A549 (cell line): ENCODE data around the gene HSPH1. TPM values are rescaled to one million over a fixed set of nuclear protein-coding genes. Genes with fewer than 3 reads are reported as not detected.

Source experiments
- ATAC-seq, 2 experiments: fragments of 200-7000 bp in 1 of 2; fragments of >200 bp in 1 of 2; cut with Nextera tagmentation in 1 of 2; cut with Tn5 transposase in 1 of 2; 3 replicates each; pipeline versions ENCODE4 v1.8.0 to v1.9.1; 2018 to 2020; ENCODE audit warnings: mild to moderate bottlenecking in 1 of 2, moderate library complexity in 1 of 2
- CTCF ChIA-PET: fragments of 300-600 bp; sonication (Branson Sonifier 250); formaldehyde crosslinking; extraction: SDS; loops from one replicate; lab custom pipeline; 2021; ENCODE audit warnings: antibody characterized with exemption, inconsistent platforms; lab: Yijun Ruan, JAX
- POLR2A ChIA-PET: fragments of 350-600 bp; formaldehyde crosslinking; extraction: SDS; loops from one replicate; lab custom pipeline; 2021; ENCODE audit warnings: antibody characterized with exemption, inconsistent platforms; lab: Yijun Ruan, JAX
- DNase-seq, 2 experiments: peaks; one replicate each; pipeline versions ENCODE4 v3.0.0 to v3.0.0-alpha.2; 2011 to 2016; ENCODE audit warnings: low read depth in 1 of 2, low spot score in 1 of 2
- FAIRE-seq: peaks from 2 replicates; lab custom pipeline; 2011; peaks lifted over from hg19 to GRCh38; lab: Jason Lieb, UNC
- H3K27ac ChIP-seq, 2 experiments: fragments of >200 bp; sonication (Bioruptor Twin); formaldehyde crosslinking; 3 replicates each; pipeline ENCODE4 v1.5.1; 2016 to 2017
- H3K4me1 ChIP-seq: fragments of >200 bp; sonication (Bioruptor Twin); formaldehyde crosslinking; 3 replicates; pipeline ENCODE4 v1.6.1; 2016
- H3K4me2 ChIP-seq: fragments of >200 bp; sonication (Bioruptor Twin); formaldehyde crosslinking; 3 replicates; pipeline ENCODE4 v1.6.1; 2016
- H3K4me3 ChIP-seq: fragments of >200 bp; sonication (Bioruptor Twin); formaldehyde crosslinking; 3 replicates; pipeline ENCODE4 v1.5.1; 2016
- H3K9me3 ChIP-seq: fragments of >200 bp; sonication (Bioruptor Twin); formaldehyde crosslinking; 3 replicates; pipeline ENCODE4 v1.6.1; 2016
- BCL3 ChIP-seq: fragments of >200 bp; sonication (Bioruptor Twin); formaldehyde crosslinking; IDR thresholded peaks from 3 replicates; pipeline ENCODE4 v1.6.1; 2016
- BHLHE40 ChIP-seq: IDR thresholded peaks from 2 replicates; pipeline ENCODE4 v1.6.1; 2012; ENCODE audit warnings: low read depth, low read length, inconsistent platforms
- CEBPB ChIP-seq, 2 experiments: fragments of >200 bp in 1 of 2; sonication (Bioruptor Twin) in 1 of 2; formaldehyde crosslinking in 1 of 2; IDR thresholded peaks; 2 replicates each; pipeline ENCODE4 v1.6.1; 2012 to 2016
- CHD4 ChIP-seq: fragments of 200-600 bp; sonication (generic); IDR thresholded peaks from 2 replicates; pipeline ENCODE4 v1.6.1; 2016; ENCODE audit warnings: antibody characterized with exemption, mild to moderate bottlenecking, borderline replicate concordance
- CTCF ChIP-seq: fragments of >200 bp; sonication (Bioruptor Twin); formaldehyde crosslinking; IDR thresholded peaks from 3 replicates; pipeline ENCODE4 v1.5.1; 2016
- E2F6 ChIP-seq: IDR thresholded peaks from 2 replicates; pipeline ENCODE4 v1.6.1; 2012; ENCODE audit warnings: low read depth, borderline replicate concordance
- EHF ChIP-seq: fragments of 250-450 bp; sonication (Bioruptor Pico); IDR thresholded peaks from 2 replicates; pipeline ENCODE4 v1.5.0; 2020; ENCODE audit warnings: mild to moderate bottlenecking
- EHMT2 ChIP-seq: fragments of 200-600 bp; sonication (generic); IDR thresholded peaks from 2 replicates; pipeline ENCODE4 v1.6.1; 2016; ENCODE audit warnings: antibody characterized with exemption, low read depth, mild to moderate bottlenecking, moderate library complexity
- FOSL2 ChIP-seq, 2 experiments: fragments of 450-650 bp in 1 of 2; fragments of >200 bp in 1 of 2; sonication (Bioruptor Twin) in 1 of 2; formaldehyde crosslinking; IDR thresholded peaks; 2 replicates each; pipeline versions ENCODE4 v1.5.0 to v1.6.1; 2016 to 2020; ENCODE audit warnings: mild to moderate bottlenecking in 1 of 2, moderate library complexity in 1 of 2
- FOXS1 ChIP-seq: fragments of 250-450 bp; sonication (Bioruptor Pico); IDR thresholded peaks from 2 replicates; pipeline ENCODE4 v1.5.0; 2020; ENCODE audit warnings: mild to moderate bottlenecking, moderate library complexity
- HEYL ChIP-seq: fragments of 250-450 bp; sonication (Bioruptor Pico); IDR thresholded peaks from 2 replicates; pipeline ENCODE4 v1.8.0; 2021; ENCODE audit warnings: mild to moderate bottlenecking, moderate library complexity
- HMGXB4 ChIP-seq: fragments of 250-450 bp; sonication (Bioruptor Pico); IDR thresholded peaks from 2 replicates; pipeline ENCODE4 v1.5.0; 2021; ENCODE audit warnings: mild to moderate bottlenecking, moderate library complexity, borderline replicate concordance
- HOXA7 ChIP-seq: fragments of 250-450 bp; sonication (Bioruptor Pico); IDR thresholded peaks from 2 replicates; pipeline ENCODE4 v1.5.0; 2020; ENCODE audit warnings: mild to moderate bottlenecking, moderate library complexity
- HOXB13 ChIP-seq: fragments of 250-450 bp; sonication (Bioruptor Pico); IDR thresholded peaks from 2 replicates; pipeline ENCODE4 v1.5.0; 2020; ENCODE audit warnings: low read depth, mild to moderate bottlenecking, moderate library complexity
- HOXB5 ChIP-seq: fragments of 250-450 bp; sonication (Bioruptor Pico); IDR thresholded peaks from 2 replicates; pipeline ENCODE4 v1.5.0; 2020; ENCODE audit warnings: mild to moderate bottlenecking, moderate library complexity
- JUNB ChIP-seq: fragments of >200 bp; sonication (Bioruptor Twin); formaldehyde crosslinking; IDR thresholded peaks from 2 replicates; pipeline ENCODE4 v1.6.1; 2016
- MYC ChIP-seq: IDR thresholded peaks from 2 replicates; pipeline ENCODE4 v1.6.1; 2012; ENCODE audit warnings: mild to moderate bottlenecking, inconsistent platforms, low read length, improper control_type of control experiment, borderline replicate concordance
- NR3C1 ChIP-seq: fragments of >200 bp; sonication (Bioruptor Twin); formaldehyde crosslinking; IDR thresholded peaks from 3 replicates; pipeline ENCODE4 v1.6.1; 2017
- POLR2AphosphoS2 ChIP-seq: conservative IDR thresholded peaks from 2 replicates; pipeline ENCODE4 v1.6.1; 2012; ENCODE audit warnings: low read length, improper control_type of control experiment, inconsistent platforms
- RAD21 ChIP-seq, 2 experiments: fragments of >200 bp in 1 of 2; sonication (Bioruptor Twin) in 1 of 2; formaldehyde crosslinking in 1 of 2; IDR thresholded peaks in 1 of 2; conservative IDR thresholded peaks in 1 of 2; 2 replicates in 1 of 2; 3 replicates in 1 of 2; pipeline ENCODE4 v1.6.1; 2012 to 2018; ENCODE audit warnings: inconsistent platforms in 1 of 2
- RARB ChIP-seq: fragments of 250-450 bp; sonication (Bioruptor Pico); IDR thresholded peaks from 2 replicates; pipeline ENCODE4 v1.8.0; 2021; ENCODE audit warnings: mild to moderate bottlenecking, moderate library complexity
- RFX5 ChIP-seq: fragments of 450-650 bp; IDR thresholded peaks from 2 replicates; pipeline ENCODE4 v1.7.1; 2014; ENCODE audit warnings: antibody characterized with exemption, mild to moderate bottlenecking, moderate library complexity
- SMC3 ChIP-seq: fragments of >200 bp; sonication (Bioruptor Twin); formaldehyde crosslinking; IDR thresholded peaks from 3 replicates; pipeline ENCODE4 v1.6.1; 2018; ENCODE audit warnings: inconsistent platforms
- SREBF2 ChIP-seq: fragments of 450-650 bp; IDR thresholded peaks from 2 replicates; pipeline ENCODE4 v1.6.1; 2014; ENCODE audit warnings: mild to moderate bottlenecking, moderate library complexity
- TFCP2L1 ChIP-seq: fragments of 250-450 bp; sonication (Bioruptor Pico); IDR thresholded peaks from 2 replicates; pipeline ENCODE4 v1.5.0; 2021; ENCODE audit warnings: mild to moderate bottlenecking
- TP53 ChIP-seq: fragments of 250-450 bp; sonication (Bioruptor Pico); IDR thresholded peaks from 2 replicates; pipeline ENCODE4 v1.5.0; 2021; ENCODE audit warnings: mild to moderate bottlenecking, moderate library complexity
- ZC3H11A ChIP-seq: fragments of 450-650 bp; IDR thresholded peaks from 2 replicates; pipeline ENCODE4 v1.6.1; 2014; ENCODE audit warnings: antibody characterized with exemption, mild to moderate bottlenecking
- ZFP36 ChIP-seq: fragments of 450-650 bp; IDR thresholded peaks from 2 replicates; pipeline ENCODE4 v1.6.1; 2014; ENCODE audit warnings: borderline replicate concordance; ENCODE audit not compliant: partially characterized antibody
- WGBS: methylation state at CpG from one replicate; pipeline ENCODE4 v1.1.6; 2017; ENCODE audit errors: missing lambda C conversion rate; 5-methylcytosine and 5-hydroxymethylcytosine counted together
- polyA plus RNA-seq, 4 experiments: library from polyadenylated mRNA; depleted of rRNA in 3 of 4; stranded (reverse); fragments of >200 nt; fragmentation: RNase III in 1 of 4; extraction: RNeasy Plus Mini Kit Qiagen cat#74134 plus additional on column Dnase treatment in 1 of 4; gene quantifications; 2 replicates in 3 of 4; 3 replicates in 1 of 4; pipeline ENCODE4 v1.2.3, GENCODE V29; 2011 to 2017

Gene HSPH1
- polyA plus RNA-seq, 2 of the 4 experiments (the other 2 are of a cell fraction) = 110 to 141 TPM

GRCh38 chr13:31136724-31137123, 25.0 kb downstream of the HSPH1 start:
- no peaks in the 10 kb centered on the region for H3K9me3 ChIP-seq
- TF ChIP-seq TP53 (CRISPR knock-in tag) (no peak), HOXA7 (CRISPR knock-in tag) (no peak), CTCF (no peak), EHMT2 (no peak), POLR2AphosphoS2 (no peak), BCL3 (no peak), CHD4 (no peak), CEBPB (IDR thresholded peaks at IDR 0.05) (no peak), TFCP2L1 (no peak), RARB (CRISPR knock-in tag) (no peak), RAD21 (conservative IDR thresholded peaks at IDR 0.05 in 1 of 2, IDR thresholded peaks at IDR 0.05 in 1 of 2) (no peak), FOXS1 (CRISPR knock-in tag) (no peak), ZC3H11A (no peak), E2F6 (no peak), RFX5 (no peak), MYC (no peak)
- no peak overlapping the region for H3K4me3 ChIP-seq
- H3K4me1 ChIP-seq = no peaks in the 10 kb centered on the region
- CTCF ChIA-PET = no interaction called here
- POLR2A ChIA-PET = no interaction called here
- no peak overlapping the region for H3K27ac ChIP-seq
- DNase-seq = no peak
- no peak for FAIRE-seq
- H3K4me2 ChIP-seq = no peak overlapping the region
- no peak for ATAC-seq

GRCh38 chr13:31134039-31134711, 27.5 kb downstream of the HSPH1 start:
- no peak for TF ChIP-seq CHD4
- no peak for TF ChIP-seq HOXB5 (CRISPR knock-in tag)
- no peak for TF ChIP-seq SREBF2
- ChIA-PET POLR2A (no interaction called here), CTCF (no interaction called here)
- no peak for DNase-seq
- Histone ChIP-seq H3K4me3 (no peak overlapping the region), H3K27ac (no peak overlapping the region), H3K4me2 (no peak overlapping the region), H3K9me3 (no peaks in the 10 kb centered on the region), H3K4me1 (no peaks in the 10 kb centered on the region)
- ATAC-seq = no peak
- FAIRE-seq = no peak
- 80% methylated on average over 3 of the region's 3 CpGs for WGBS

GRCh38 chr13:31133621-31134020, 28.1 kb downstream of the HSPH1 start:
- no peak overlapping the region for H3K27ac ChIP-seq
- FAIRE-seq (no peak), DNase-seq (no peak), ATAC-seq (no peak)
- POLR2A ChIA-PET = no interaction called here
- H3K9me3 ChIP-seq = no peaks in the 10 kb centered on the region
- no peak overlapping the region for H3K4me3 ChIP-seq
- TF ChIP-seq NR3C1 (no peak), ZFP36 (no peak), HOXB13 (no peak), BHLHE40 (no peak), HMGXB4 (CRISPR knock-in tag) (no peak), RFX5 (no peak), POLR2AphosphoS2 (no peak), TFCP2L1 (no peak), HEYL (CRISPR knock-in tag) (no peak), FOSL2 (IDR thresholded peaks at IDR 0.05) (no peak), FOSL2 (CRISPR knock-in tag; IDR thresholded peaks at IDR 0.05) (no peak), SMC3 (no peak), CHD4 (no peak), JUNB (no peak), EHF (no peak)
- 93% methylated on average over 5 of the region's 5 CpGs for WGBS
- H3K4me2 ChIP-seq = no peak overlapping the region
- no peaks in the 10 kb centered on the region for H3K4me1 ChIP-seq
- CTCF ChIA-PET = no interaction called here
